GM19193 (cell line): ENCODE measurements around the gene TRPC5OS.

Experiments
- POLR2A ChIP-seq: IDR thresholded peaks from 4 replicates; pipeline ENCODE4 v1.6.1; 2011; ENCODE audit not compliant: insufficient read depth, insufficient read length; ENCODE audit errors: extremely low read depth

Gene TRPC5OS

DNA sequence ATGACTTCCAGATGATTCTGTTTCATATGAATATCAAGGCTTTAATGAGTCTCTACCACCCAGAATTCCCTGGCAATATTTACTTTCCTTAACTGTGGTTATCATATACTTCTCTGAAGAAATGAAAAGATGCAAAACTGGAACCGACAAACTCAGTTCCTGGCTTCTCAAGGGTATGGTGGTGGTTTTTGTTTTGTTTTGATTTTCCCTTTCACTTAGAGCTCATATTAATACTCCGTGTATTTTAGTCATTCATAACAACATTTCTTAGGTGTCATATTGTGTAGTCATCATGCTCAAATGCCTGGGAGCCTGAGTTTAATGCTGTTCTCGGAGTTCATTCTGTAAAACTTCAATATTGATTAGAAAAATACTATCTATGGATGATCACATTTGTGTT lies 665 bp downstream of the TRPC5OS start:
- no peak for TF ChIP-seq POLR2A

DNA sequence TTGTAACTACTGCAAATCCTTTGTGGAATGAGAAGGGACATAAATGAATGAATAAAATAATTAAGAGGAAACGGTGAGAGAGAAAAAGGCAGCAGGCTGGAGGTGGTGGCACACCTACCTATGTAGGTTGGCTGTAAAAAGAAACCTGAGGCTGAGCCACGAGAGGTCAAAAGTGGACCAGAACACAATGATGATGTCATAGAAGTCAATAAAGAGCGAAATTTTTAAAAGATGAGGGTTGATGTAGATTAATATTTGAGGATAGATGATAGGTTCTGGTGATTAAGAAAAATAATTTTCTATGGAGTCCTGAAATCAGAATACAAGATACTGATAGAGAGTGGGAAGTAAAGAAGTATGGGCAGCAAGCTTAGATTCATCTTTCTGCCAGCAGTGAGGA lies 1.7 kb downstream of the TRPC5OS start:
- no peak for TF ChIP-seq POLR2A

DNA sequence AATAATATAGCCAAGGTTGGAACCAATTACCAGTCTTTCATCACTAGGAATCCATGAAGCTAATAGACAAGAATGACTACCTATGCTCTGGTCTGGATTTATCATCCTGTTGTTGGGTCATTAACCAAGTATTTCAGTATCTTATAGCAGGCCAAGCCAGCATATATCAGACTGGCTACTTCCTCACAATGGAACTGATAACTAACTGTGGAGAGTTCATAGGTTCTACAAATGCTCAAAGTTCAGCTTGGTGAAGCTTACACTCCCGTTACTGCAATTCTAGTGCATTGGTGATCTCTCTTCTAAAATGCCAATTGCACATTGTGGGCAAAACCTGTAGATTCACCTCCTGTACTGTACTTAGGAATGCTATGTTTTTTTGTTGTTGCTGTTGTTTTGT lies 4.8 kb downstream of the TRPC5OS start:
- TF ChIP-seq POLR2A: no peak

DNA sequence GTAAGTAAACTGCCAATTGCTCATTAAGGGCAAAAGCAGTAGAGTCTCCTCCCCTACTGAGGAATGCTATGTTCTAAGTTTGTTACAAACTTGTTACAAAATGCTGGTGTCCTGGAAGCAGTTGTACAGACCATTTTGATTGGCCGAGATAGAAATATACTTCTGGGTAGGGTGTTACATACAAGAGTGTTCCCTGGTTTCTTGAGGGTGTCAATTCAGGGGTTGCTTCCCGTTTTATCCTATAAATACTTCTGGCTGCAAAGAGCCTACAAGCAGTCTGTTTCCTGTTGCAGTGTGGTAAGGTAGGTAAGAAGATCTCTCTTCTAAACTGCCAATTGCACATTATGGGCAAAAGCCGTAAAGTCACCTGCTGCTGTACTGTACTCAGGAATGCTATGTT lies 5.7 kb downstream of the TRPC5OS start:
- TF ChIP-seq POLR2A: no peak

DNA sequence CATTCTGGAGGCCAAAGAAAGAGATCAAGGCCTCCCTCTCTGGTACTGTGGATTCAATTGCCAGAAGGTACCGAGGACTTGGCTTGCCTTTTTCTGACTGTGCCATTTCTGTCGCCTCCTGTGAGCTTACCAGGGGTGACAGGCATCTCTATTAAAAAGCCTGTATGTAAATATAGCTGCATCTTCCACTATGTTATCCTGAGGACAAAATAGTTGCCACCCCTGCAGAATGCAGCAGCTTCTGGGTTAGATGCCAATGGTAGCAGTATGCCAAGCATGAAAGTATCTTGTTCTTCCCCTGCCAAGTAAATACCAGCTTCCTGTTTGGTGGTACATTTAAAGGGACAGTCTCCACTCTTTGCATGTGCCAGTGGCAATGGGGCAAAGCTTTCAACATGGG lies 10.7 kb downstream of the TRPC5OS start:
- TF ChIP-seq POLR2A: no peak

DNA sequence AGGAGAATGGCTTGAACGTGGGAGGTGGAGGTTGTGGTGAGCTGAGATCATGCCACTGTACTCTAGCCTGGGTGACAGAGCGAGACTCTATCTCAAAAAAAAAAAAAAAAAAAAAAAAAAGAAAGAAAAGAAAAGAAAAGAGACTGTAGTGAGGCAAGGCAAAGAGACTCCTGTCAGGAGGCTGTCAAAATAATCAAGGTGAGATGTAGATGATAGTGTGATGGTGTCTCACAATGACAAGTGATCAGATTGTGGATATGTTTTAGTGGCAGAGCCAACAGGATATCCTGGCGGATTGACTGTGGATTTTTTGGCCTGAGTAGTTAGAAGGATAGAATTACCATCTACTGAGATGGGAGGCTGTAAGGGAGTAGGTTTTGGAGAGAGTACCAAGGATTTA lies 12.6 kb downstream of the TRPC5OS start:
- TF ChIP-seq POLR2A: no peak

DNA sequence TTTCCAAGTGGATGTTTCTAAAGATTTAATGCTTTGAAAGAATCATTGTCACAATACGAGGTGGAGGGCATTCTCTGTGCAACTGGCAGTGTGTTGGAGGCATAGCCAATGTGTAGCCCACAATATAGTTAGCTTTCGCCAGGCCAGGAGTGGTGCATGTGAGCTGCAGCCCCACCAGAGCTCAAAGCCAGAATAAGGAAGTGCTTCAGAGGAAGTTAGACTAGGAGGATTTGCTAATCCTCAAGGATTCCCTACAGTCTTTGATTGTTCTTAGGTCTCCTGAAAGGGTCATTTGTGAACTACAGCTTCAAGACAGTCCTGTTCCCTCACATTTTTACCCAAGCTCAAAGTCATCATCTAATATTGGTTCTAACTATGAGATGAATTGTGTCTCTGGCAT lies 16.4 kb downstream of the TRPC5OS start:
- TF ChIP-seq POLR2A: no peak

DNA sequence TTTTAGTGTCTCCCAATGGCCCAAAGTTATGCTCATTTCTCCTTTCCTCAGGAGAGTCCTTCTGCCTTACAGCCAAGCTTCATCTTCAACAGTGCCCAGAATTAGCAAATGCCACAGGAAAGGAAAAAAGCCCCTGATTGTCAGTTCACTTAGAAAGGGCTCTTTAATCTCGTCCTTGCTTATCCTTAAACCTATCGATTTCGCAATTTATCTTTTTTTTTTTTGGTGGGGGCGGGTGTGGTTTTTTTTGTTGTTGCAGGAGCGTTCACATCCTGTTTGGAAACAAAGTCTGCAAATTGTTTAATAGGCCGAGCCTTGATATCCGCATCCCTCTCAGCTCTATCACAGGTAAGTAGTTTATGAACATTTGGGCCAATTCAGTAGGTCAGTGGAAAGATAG lies 20.2 kb downstream of the TRPC5OS start:
- no peak for TF ChIP-seq POLR2A

DNA sequence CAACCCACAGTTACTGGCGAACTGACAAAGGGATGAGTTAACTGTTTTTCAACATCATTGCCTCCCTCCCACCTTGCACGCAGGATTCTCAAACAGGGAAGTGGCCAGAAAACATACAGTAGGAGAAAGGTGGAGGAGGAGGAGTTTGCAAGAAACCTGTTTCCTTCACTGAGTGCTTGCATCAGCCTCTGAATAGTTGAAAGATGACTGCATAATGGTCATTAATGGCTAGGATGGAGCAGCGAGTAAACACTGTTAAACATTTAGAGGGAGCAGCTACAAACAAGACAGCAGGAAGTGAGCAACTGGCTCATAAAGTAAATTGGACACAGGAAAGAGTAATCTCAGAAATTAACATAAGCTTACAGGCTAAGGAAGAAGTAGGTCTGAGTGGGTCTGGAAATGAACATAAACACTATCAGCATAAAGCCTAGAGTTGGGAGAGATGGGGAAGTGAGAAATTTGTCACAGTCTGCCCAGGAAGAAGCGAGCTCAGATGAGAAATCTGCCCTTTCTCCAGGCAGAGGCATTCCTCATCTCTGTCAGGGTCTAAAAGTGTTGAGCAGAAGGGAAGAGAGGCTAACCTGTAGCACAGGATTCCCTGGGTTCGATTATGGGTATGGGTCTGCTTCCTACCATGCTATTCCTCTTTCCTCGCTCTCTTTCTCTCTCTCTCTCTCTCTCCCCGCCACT lies 38.6 kb downstream of the TRPC5OS start:
- TF ChIP-seq POLR2A: no peak

DNA sequence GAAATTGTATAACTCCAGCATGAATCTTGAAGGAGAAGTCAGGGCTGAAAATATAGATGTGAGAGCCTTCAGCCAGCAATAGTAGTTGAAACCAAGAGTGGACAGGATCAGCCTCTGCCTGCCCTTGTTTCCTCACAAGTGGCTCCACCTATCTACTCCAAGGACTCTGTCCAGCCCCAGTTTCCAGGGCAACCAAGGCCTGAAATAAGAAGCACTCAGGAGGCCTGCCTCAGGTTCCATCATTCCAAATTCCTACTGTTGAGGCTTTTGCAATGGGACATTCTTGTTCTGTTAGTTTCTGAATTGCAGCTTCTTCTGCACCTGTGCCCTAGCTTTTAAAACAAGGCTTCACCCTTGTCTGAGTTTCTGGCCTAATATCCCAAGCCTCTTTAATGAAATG lies 41.6 kb downstream of the TRPC5OS start:
- TF ChIP-seq POLR2A: no peak

DNA sequence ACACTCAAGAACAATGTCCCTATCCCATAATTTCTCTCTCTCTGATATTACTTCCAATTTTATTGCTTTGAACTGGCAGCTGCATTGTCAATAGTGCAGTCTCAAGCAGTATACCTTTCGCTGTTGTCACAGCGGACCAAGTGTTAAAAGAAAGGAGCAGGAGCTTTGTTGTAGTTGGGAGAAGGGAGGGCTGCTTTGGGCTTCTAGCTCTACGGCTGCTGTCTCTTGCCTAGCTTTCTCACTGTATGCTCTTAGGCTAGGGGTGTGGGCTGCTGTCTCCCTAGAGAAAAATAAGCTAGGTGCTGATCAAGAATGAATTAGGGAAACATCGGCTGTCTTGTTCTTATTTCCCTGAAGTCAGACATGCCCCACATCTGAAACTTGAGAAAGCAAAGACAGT lies 52.5 kb downstream of the TRPC5OS start:
- no peak for TF ChIP-seq POLR2A
